Right atrium auricular region (tissue), 2 donors: ENCODE data around the gene UGT1A6. TPM values are rescaled to one million over a fixed set of nuclear protein-coding genes. Genes with fewer than 3 reads are reported as not detected.
A peak's percentile ranks its signal among the peaks of the same experiment; 100 is the strongest.

Experiments
- DNase-seq: peaks from one replicate; pipeline ENCODE4 v3.0.0-alpha.2; 2019; ENCODE audit warnings: low spot score
- H3K27ac ChIP-seq, 2 donors: fragments of 200-600 bp; sonication (generic); 1 replicate in 1 of 2; 2 replicates in 1 of 2; pipeline ENCODE4 v1.5.1; 2016 to 2019
- H3K27me3 ChIP-seq, 2 donors: fragments of 200-600 bp; sonication (generic); one replicate each; pipeline versions ENCODE4 v1.5.1 to v1.6.0; 2017 to 2019
- H3K36me3 ChIP-seq: fragments of 200-600 bp; sonication (generic); one replicate; pipeline ENCODE4 v1.5.1; 2016
- H3K4me1 ChIP-seq, 2 donors: fragments of 200-600 bp; sonication (generic); one replicate each; pipeline versions ENCODE4 v1.5.1 to v1.6.0; 2017 to 2019
- H3K4me3 ChIP-seq, 2 donors: fragments of 200-600 bp; sonication (generic); 1 replicate in 1 of 2; 2 replicates in 1 of 2; pipeline ENCODE4 v1.5.1; 2017 to 2019; ENCODE audit warnings: mild to moderate bottlenecking in 1 of 2, moderate library complexity in 1 of 2
- H3K9me3 ChIP-seq, 2 donors: fragments of 200-600 bp; sonication (generic); one replicate each; pipeline ENCODE4 v1.5.1; 2019
- total RNA-seq, 2 donors: library from RNA; depleted of rRNA; stranded (reverse); fragments of >200 nt; gene quantifications; one replicate each; pipeline ENCODE4 v1.1.0, GENCODE V29; 2016
- TF ChIP-seq, protein P1 (sequence below), 2 donors: fragments of 200-600 bp; sonication (generic); IDR thresholded peaks; one replicate each; pipeline ENCODE4 v1.5.1; 2019; ENCODE audit warnings: antibody characterized with exemption in 2 of 2

Gene UGT1A6
- total RNA-seq, 2 donors from 2014 or later: not detected

GRCh38 chr2:233800208-233800607 is 107.5 kb downstream of the UGT1A6 start:
- no peaks in the 10 kb centered on the region for H3K9me3 ChIP-seq
- TF ChIP-seq, protein P1, sequence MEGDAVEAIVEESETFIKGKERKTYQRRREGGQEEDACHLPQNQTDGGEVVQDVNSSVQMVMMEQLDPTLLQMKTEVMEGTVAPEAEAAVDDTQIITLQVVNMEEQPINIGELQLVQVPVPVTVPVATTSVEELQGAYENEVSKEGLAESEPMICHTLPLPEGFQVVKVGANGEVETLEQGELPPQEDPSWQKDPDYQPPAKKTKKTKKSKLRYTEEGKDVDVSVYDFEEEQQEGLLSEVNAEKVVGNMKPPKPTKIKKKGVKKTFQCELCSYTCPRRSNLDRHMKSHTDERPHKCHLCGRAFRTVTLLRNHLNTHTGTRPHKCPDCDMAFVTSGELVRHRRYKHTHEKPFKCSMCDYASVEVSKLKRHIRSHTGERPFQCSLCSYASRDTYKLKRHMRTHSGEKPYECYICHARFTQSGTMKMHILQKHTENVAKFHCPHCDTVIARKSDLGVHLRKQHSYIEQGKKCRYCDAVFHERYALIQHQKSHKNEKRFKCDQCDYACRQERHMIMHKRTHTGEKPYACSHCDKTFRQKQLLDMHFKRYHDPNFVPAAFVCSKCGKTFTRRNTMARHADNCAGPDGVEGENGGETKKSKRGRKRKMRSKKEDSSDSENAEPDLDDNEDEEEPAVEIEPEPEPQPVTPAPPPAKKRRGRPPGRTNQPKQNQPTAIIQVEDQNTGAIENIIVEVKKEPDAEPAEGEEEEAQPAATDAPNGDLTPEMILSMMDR (IDR thresholded peaks at IDR 0.05): no peak
- H3K27me3 ChIP-seq: no peaks in the 10 kb centered on the region
- H3K36me3 ChIP-seq: no peaks in the 10 kb centered on the region
- DNase-seq: peak; percentile 13
- no peak overlapping the region for H3K27ac ChIP-seq
- no peaks in the 10 kb centered on the region for H3K4me1 ChIP-seq
- H3K4me3 ChIP-seq: no peak overlapping the region

GRCh38 chr2:233801357-233802131 is 108.9 kb downstream of the UGT1A6 start:
- Histone ChIP-seq H3K4me3 (no peak overlapping the region), H3K27me3 (no peaks in the 10 kb centered on the region), H3K36me3 (no peaks in the 10 kb centered on the region), H3K4me1 (no peaks in the 10 kb centered on the region), H3K27ac (no peak overlapping the region), H3K9me3 (no peaks in the 10 kb centered on the region)
- peak; percentile 38 for DNase-seq
- TF ChIP-seq, protein P1 (IDR thresholded peaks at IDR 0.05): no peak

- no peaks in the 10 kb centered on the region for H3K36me3 ChIP-seq
- no peaks in the 10 kb centered on the region for H3K9me3 ChIP-seq
- H3K4me3 ChIP-seq: no peak overlapping the region
- H3K27ac ChIP-seq: no peak overlapping the region
- DNase-seq: peak; percentile 9
- H3K4me1 ChIP-seq: no peaks in the 10 kb centered on the region
- TF ChIP-seq, protein P1 (IDR thresholded peaks at IDR 0.05): no peak
- H3K27me3 ChIP-seq: no peaks in the 10 kb centered on the region
Observed at GRCh38 chr2:233802132-233802815, 109.6 kb downstream of the UGT1A6 start.

DNA sequence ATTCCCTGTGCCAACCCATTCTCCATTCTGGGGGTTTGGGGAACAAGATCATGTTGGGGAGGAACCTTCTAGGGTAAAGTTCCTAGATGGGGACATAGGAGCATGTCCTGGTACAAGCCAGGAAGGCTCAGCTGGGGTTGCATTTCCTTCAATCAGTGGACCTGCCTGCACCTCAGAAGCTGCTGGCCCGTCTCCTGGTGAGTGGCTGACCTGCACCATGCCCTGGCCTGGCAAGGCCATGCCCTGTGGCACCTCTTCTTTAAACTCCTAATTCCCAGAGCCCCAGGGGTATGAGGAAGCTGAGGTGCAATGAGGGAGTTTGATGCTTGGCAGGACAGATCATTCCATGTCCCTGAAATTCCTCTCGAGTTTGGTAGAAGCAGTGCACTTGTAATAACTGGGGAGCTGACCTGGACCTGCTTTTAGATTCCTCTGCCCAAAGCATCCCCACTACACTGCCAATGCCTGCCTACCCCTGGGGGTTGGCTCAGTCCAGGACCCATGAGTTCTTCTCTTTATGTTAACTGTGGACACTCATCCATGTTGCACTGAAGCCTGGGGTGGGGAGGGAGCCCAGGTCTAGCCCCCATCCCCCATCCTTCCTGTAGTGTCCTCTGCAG is 110.7 kb downstream of the UGT1A6 start:
- Histone ChIP-seq H3K27me3 (no peaks in the 10 kb centered on the region), H3K9me3 (no peaks in the 10 kb centered on the region), H3K4me1 (no peaks in the 10 kb centered on the region), H3K36me3 (no peaks in the 10 kb centered on the region), H3K4me3 (no peak overlapping the region), H3K27ac (no peak overlapping the region)
- TF ChIP-seq, protein P1 (IDR thresholded peaks at IDR 0.05): no peak
- DNase-seq: peak; percentile 36

DNA sequence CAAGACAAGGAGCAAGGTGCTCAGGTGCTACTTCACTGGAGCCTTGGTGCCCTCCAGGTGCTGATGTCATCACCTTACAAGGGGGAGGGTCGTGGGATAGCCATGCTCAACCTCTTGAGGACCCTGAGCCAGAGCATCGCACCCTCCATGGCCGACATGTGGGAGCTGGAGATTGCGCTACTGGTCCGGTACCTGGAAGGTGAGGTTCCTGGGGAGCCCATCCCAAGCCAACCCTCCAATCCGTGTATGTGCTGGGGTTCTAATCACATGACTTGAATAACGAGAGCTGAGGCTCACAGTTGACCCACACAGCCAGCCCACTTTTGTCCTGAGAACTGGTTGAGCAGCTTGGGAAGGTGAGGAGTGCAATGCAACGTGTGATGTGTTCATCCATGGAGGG is 111.3 kb downstream of the UGT1A6 start:
- DNase-seq: peak; percentile 55
- Histone ChIP-seq H3K9me3 (no peaks in the 10 kb centered on the region), H3K27me3 (no peaks in the 10 kb centered on the region), H3K4me3 (no peak overlapping the region), H3K4me1 (no peaks in the 10 kb centered on the region), H3K27ac (no peak overlapping the region), H3K36me3 (no peaks in the 10 kb centered on the region)
- TF ChIP-seq, protein P1 (IDR thresholded peaks at IDR 0.05): no peak
